H1 (cell line): Measurements from ENCODE around the gene VPS37D. TPM values are rescaled to one million over a fixed set of nuclear protein-coding genes. Genes with fewer than 3 reads are reported as not detected.

Source experiments
- CTCF ChIA-PET: fragments of 300-600 bp; sonication (Branson Sonifier 250); formaldehyde crosslinking; loops from one replicate; lab custom pipeline; 2021; ENCODE audit not compliant: partially characterized antibody; lab: Charles Lee
- POLR2A ChIA-PET: fragments of 300-600 bp; sonication (Branson Sonifier 250); formaldehyde crosslinking; loops from one replicate; lab custom pipeline; 2021; ENCODE audit warnings: inconsistent platforms; ENCODE audit not compliant: partially characterized antibody; lab: Charles Lee
- DNase-seq, 2 experiments: peaks; one replicate each; pipeline versions ENCODE4 v3.0.0 to v3.0.0-alpha.2; 2010 to 2022; ENCODE audit warnings: low spot score in 2 of 2, low read depth in 1 of 2, mixed read lengths in 1 of 2
- FAIRE-seq: peaks from 2 replicates; lab custom pipeline; 2011; peaks lifted over from hg19 to GRCh38; lab: Jason Lieb, UNC
- H2AFZ ChIP-seq: 2 replicates; pipeline ENCODE4 v1.8.1; 2012; ENCODE audit warnings: low read length, inconsistent platforms
- H2AK5ac ChIP-seq: 2 replicates; pipeline ENCODE4 v1.6.1; 2013; ENCODE audit warnings: low read depth, low read length
- H2BK120ac ChIP-seq: replicated peaks from 2 replicates; pipeline ENCODE3; 2013; ENCODE audit warnings: low read depth, low read length, inconsistent platforms
- H2BK12ac ChIP-seq: 2 replicates; pipeline ENCODE4 v1.6.1; 2013; ENCODE audit warnings: low read depth, low read length
- H2BK15ac ChIP-seq: 2 replicates; pipeline ENCODE4 v1.6.1; 2013; ENCODE audit warnings: low read length
- H2BK20ac ChIP-seq: 2 replicates; pipeline ENCODE4 v1.6.1; 2013; ENCODE audit warnings: low read length
- H2BK5ac ChIP-seq: 2 replicates; pipeline ENCODE4 v1.6.1; 2013; ENCODE audit warnings: low read depth, low read length
- H3K14ac ChIP-seq: 2 replicates; pipeline ENCODE4 v1.6.1; 2013; ENCODE audit warnings: inconsistent platforms; ENCODE audit not compliant: insufficient read length
- H3K18ac ChIP-seq: 2 replicates; pipeline ENCODE4 v1.6.1; 2013; ENCODE audit warnings: low read length; ENCODE audit errors: extremely low read depth
- H3K23ac ChIP-seq: 2 replicates; pipeline ENCODE4 v1.6.1; 2013; ENCODE audit warnings: inconsistent platforms; ENCODE audit not compliant: insufficient read length
- H3K23me2 ChIP-seq: 2 replicates; pipeline ENCODE4 v1.6.1; 2013; ENCODE audit warnings: low read depth, low read length
- H3K27ac ChIP-seq: 2 replicates; pipeline ENCODE4 v1.6.1; 2011; ENCODE audit warnings: low read depth, low read length, inconsistent platforms
- H3K27me3 ChIP-seq, 4 experiments: replicated peaks in 1 of 4; 1 replicate in 1 of 4; 2 replicates in 3 of 4; pipeline versions ENCODE4 v1.6.1 to v1.8.1; 2011 to 2013; ENCODE audit warnings: low read length in 3 of 4, mild to moderate bottlenecking in 3 of 4, inconsistent platforms in 2 of 4, mixed read lengths in 2 of 4, moderate library complexity in 1 of 4; ENCODE audit not compliant: control insufficient read depth in 3 of 4, insufficient read depth in 3 of 4; ENCODE audit errors: extremely low read depth in 1 of 4
- H3K36me3 ChIP-seq, 4 experiments: 2 replicates each; pipeline versions ENCODE4 v1.6.1 to v1.8.1; 2011 to 2013; ENCODE audit warnings: mild to moderate bottlenecking in 4 of 4, low read length in 3 of 4, moderate library complexity in 2 of 4, control low read depth in 1 of 4, inconsistent platforms in 1 of 4; ENCODE audit not compliant: insufficient read depth in 4 of 4, control insufficient read depth in 2 of 4
- H3K4ac ChIP-seq: replicated peaks from 2 replicates; pipeline ENCODE3; 2013; ENCODE audit warnings: low read length, low read depth, mixed read lengths, inconsistent platforms; ENCODE audit not compliant: insufficient read length
- H3K4me1 ChIP-seq, 4 experiments: replicated peaks in 1 of 4; 1 replicate in 1 of 4; 2 replicates in 3 of 4; pipeline versions ENCODE4 v1.6.1 to v1.8.1; 2011 to 2013; ENCODE audit warnings: low read length in 3 of 4, inconsistent platforms in 2 of 4, mixed read lengths in 1 of 4; ENCODE audit not compliant: insufficient read depth in 4 of 4, control insufficient read depth in 3 of 4
- H3K4me2 ChIP-seq, 2 experiments: 2 replicates each; pipeline versions ENCODE4 v1.6.1 to v1.8.1; 2011 to 2013; ENCODE audit warnings: low read depth in 2 of 2, low read length in 2 of 2, control low read depth in 1 of 2, inconsistent platforms in 1 of 2, mild to moderate bottlenecking in 1 of 2; ENCODE audit not compliant: insufficient read depth in 1 of 2
- H3K4me3 ChIP-seq, 4 experiments: fragments of 200-600, 300-600 bp in 1 of 4; sonication (generic), shearing (Covaris generic), sonication (Bioruptor Twin) in 1 of 4; 2 replicates each; pipeline versions ENCODE4 v1.5.1 to v1.8.1; 2011 to 2016; ENCODE audit warnings: low read length in 4 of 4, low read depth in 3 of 4, control low read depth in 2 of 4, inconsistent platforms in 2 of 4, mild to moderate bottlenecking in 2 of 4, mixed read lengths in 1 of 4, moderate library complexity in 1 of 4; ENCODE audit not compliant: insufficient read depth in 2 of 4; ENCODE audit errors: extremely low read depth in 1 of 4
- H3K56ac ChIP-seq: replicated peaks from 2 replicates; pipeline ENCODE3; 2013; ENCODE audit warnings: low read depth, mild to moderate bottlenecking, mixed read lengths, low read length, inconsistent platforms; ENCODE audit not compliant: insufficient read length
- H3K79me1 ChIP-seq: 2 replicates; pipeline ENCODE4 v1.6.1; 2013; ENCODE audit warnings: low read depth, low read length, control low read depth
- H3K79me2 ChIP-seq, 2 experiments: 2 replicates each; pipeline versions ENCODE4 v1.6.1 to v1.8.1; 2012 to 2013; ENCODE audit warnings: low read length in 2 of 2, mild to moderate bottlenecking in 2 of 2, inconsistent platforms in 1 of 2; ENCODE audit not compliant: insufficient read depth in 2 of 2, control insufficient read depth in 1 of 2
- H3K9ac ChIP-seq, 4 experiments: replicated peaks in 1 of 4; 1 replicate in 1 of 4; 2 replicates in 3 of 4; pipeline versions ENCODE4 v1.6.1 to v1.8.1; 2011 to 2013; ENCODE audit warnings: low read depth in 3 of 4, low read length in 3 of 4, control low read depth in 2 of 4, mild to moderate bottlenecking in 2 of 4, moderate library complexity in 2 of 4, inconsistent platforms in 1 of 4; ENCODE audit errors: extremely low read depth in 1 of 4
- H3K9me3 ChIP-seq, 2 experiments: 2 replicates each; pipeline versions ENCODE4 v1.6.1 to v1.8.1; 2012 to 2013; ENCODE audit warnings: mild to moderate bottlenecking in 2 of 2, moderate library complexity in 2 of 2, control low read depth in 1 of 2, inconsistent platforms in 1 of 2, low read depth in 1 of 2, low read length in 1 of 2, mixed read lengths in 1 of 2; ENCODE audit not compliant: insufficient read depth in 2 of 2
- H4K20me1 ChIP-seq, 2 experiments: replicated peaks in 1 of 2; 2 replicates each; pipeline versions ENCODE3 to v1.8.1; 2011 to 2013; ENCODE audit warnings: inconsistent platforms in 2 of 2, low read length in 2 of 2, mild to moderate bottlenecking in 1 of 2; ENCODE audit not compliant: insufficient read depth in 2 of 2, control insufficient read depth in 1 of 2
- H4K5ac ChIP-seq: 2 replicates; pipeline ENCODE4 v1.6.1; 2013; ENCODE audit warnings: low read length, low read depth, mixed read lengths, inconsistent platforms; ENCODE audit not compliant: insufficient read length
- H4K8ac ChIP-seq: 2 replicates; pipeline ENCODE4 v1.8.0; 2013; ENCODE audit warnings: mild to moderate bottlenecking, moderate library complexity, low read length, inconsistent platforms; ENCODE audit not compliant: insufficient read depth; ENCODE audit errors: extremely low read depth
- H4K91ac ChIP-seq: replicated peaks from 2 replicates; pipeline ENCODE3; 2013; ENCODE audit warnings: low read length, mixed read lengths, inconsistent platforms; ENCODE audit not compliant: insufficient read length
- ASH2L ChIP-seq: fragments of 200-600, 300-600 bp; sonication (generic); IDR thresholded peaks from one replicate; pipeline ENCODE4 v1.7.1; 2017; ENCODE audit warnings: low read length
- ATF2 ChIP-seq: IDR thresholded peaks from 2 replicates; pipeline ENCODE4 v1.6.1; 2012; ENCODE audit warnings: low read length, inconsistent platforms
- CBX5 ChIP-seq: fragments of 300-800, 300-1000 bp; sonication (generic); IDR thresholded peaks from 2 replicates; pipeline ENCODE4 v1.7.1; 2016; ENCODE audit warnings: antibody characterized with exemption, low read length, low read depth
- FOSL1 ChIP-seq: IDR thresholded peaks from 2 replicates; pipeline ENCODE4 v1.6.1; 2011; ENCODE audit warnings: mild to moderate bottlenecking, low read depth, low read length, moderate library complexity; ENCODE audit not compliant: insufficient read depth
- KDM5A ChIP-seq: fragments of 200-600 bp; IDR thresholded peaks from 2 replicates; pipeline ENCODE4 v1.7.1; 2012; ENCODE audit warnings: mild to moderate bottlenecking, low read length, inconsistent platforms, mixed read lengths
- POLR2A ChIP-seq, 2 experiments: IDR thresholded peaks; 1 replicate in 1 of 2; 2 replicates in 1 of 2; pipeline ENCODE4 v1.6.1; 2011; ENCODE audit warnings: low read depth in 2 of 2, low read length in 2 of 2, mild to moderate bottlenecking in 2 of 2; ENCODE audit errors: control extremely low read depth in 1 of 2
- POLR2AphosphoS5 ChIP-seq: IDR thresholded peaks from 2 replicates; pipeline ENCODE4 v1.6.1; 2011; ENCODE audit warnings: low read depth, low read length
- SUZ12 ChIP-seq: fragments of 200-600 bp; sonication (generic); IDR thresholded peaks from 2 replicates; pipeline ENCODE4 v1.6.1; 2012; ENCODE audit warnings: mild to moderate bottlenecking, inconsistent platforms, low read length, moderate library complexity, mixed read lengths
- ZNF274 ChIP-seq: IDR thresholded peaks from 2 replicates; pipeline ENCODE4 v1.7.0; 2012; ENCODE audit warnings: low read length, borderline replicate concordance; ENCODE audit errors: extremely low read depth
- WGBS, 2 experiments: shearing (Covaris generic) in 1 of 2; methylation state at CpG; one replicate each; pipeline versions ENCODE4 v1.1.6 to v1.1.7; 2013 to 2015; ENCODE audit warnings: low lambda C conversion rate in 2 of 2, mixed read lengths in 2 of 2, inconsistent platforms in 1 of 2, low coverage in 1 of 2, missing lambda C conversion rate in 1 of 2; ENCODE audit not compliant: insufficient replicate concordance in 2 of 2, insufficient coverage in 1 of 2, insufficient read length in 1 of 2; ENCODE audit errors: extremely low coverage in 1 of 2, missing lambda C conversion rate in 1 of 2; 5-methylcytosine and 5-hydroxymethylcytosine counted together
- polyA plus RNA-seq, 7 experiments: library from polyadenylated mRNA; depleted of rRNA in 3 of 7; stranded (reverse) in 5 of 7; unstranded in 2 of 7; fragments of >200 nt in 5 of 7; fragments of 200-250 nt in 2 of 7; gene quantifications; 1 replicate in 5 of 7; 2 replicates in 1 of 7; 4 replicates in 1 of 7; pipeline versions ENCODE4 v1.2.1 to v1.2.3, GENCODE V29; 2011 to 2013; ENCODE audit warnings: missing spikeins in 2 of 7, mixed read lengths in 2 of 7
- total RNA-seq: library from RNA; stranded (reverse); fragmentation: NEBNext Ultra II Directional; extraction: Animal tissue kit (Norgen Biotek cat#: 25700); gene quantifications from 2 replicates; pipeline ENCODE4 v1.2.1, GENCODE V29; 2021
- TF ChIP-seq, protein P1 (sequence below): IDR thresholded peaks from 2 replicates; pipeline ENCODE4 v1.6.1; 2012; ENCODE audit warnings: inconsistent platforms

VPS37D gene
- total and polyA plus RNA-seq, 2 of the 8 experiments (the other 6 are each of a cell fraction or from before 2014, with no cell fraction given): 3.4 to 5.0 TPM

DNA sequence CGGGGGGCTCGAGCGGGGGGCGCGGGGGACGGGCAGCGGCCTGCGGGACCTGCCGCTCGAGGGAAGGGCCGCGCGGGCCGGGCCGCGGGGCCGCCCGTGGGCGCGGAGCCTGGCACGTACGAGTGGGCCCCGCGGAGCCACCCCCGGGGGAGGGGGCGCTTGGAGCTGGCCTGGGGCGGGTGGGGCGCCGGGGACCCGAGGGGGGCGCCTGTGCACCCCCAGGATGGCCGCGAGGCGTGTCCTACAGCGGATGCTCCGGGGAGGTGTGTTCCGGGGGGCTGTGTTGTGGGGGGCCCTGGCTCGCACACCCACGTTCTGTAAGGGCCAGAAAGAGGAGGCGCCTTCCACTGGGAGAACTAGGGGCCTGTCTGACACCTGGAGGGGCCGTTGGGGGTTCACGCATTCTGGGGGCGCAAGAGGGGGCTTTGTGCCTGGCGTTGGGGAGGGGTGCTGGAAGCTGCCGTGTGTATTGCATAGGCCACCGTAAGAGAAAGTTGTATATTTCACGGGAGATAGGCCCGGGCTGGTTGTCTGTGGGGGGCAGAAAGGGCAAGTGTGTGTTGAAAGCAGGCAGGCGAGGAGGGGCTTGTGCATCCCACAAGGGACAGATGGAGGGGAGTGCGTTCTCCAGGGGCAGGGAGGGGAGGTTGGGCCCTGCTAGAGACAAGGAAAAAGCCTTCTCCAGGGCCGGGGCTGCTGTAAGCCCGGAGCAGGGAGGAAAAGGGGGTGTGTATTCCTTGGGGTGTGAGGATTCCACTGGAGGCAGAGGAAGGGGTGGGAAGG lies 663 bp downstream of the VPS37D start:
- peak overlapping the region; percentile 81; the same call in 1 of the 2 replicates for H2BK15ac ChIP-seq
- H3K4me1 ChIP-seq: peaks cover 0 to 20% (median 9%) of the 10 kb centered on the region in 4 experiments; a peak in 6 of 7 replicates
- H3K4me3 ChIP-seq: peak overlapping the region; percentile 37 to 63 (median 46)
- no peak overlapping the region for H2BK20ac ChIP-seq
- no peak overlapping the region for H3K14ac ChIP-seq
- H2BK120ac ChIP-seq: no peak overlapping the region
- H4K5ac ChIP-seq: no peak overlapping the region
- no peak overlapping the region for H3K18ac ChIP-seq
- H2AFZ ChIP-seq: no peak overlapping the region
- H4K91ac ChIP-seq: no peak overlapping the region
- peaks cover 5% of the 10 kb centered on the region; the same call in 1 of the 2 replicates for H3K23me2 ChIP-seq
- no peak overlapping the region for H3K23ac ChIP-seq
- peak overlapping the region; percentile 22 for H4K8ac ChIP-seq
- H3K56ac ChIP-seq: no peak overlapping the region
- DNase-seq (no peak), FAIRE-seq (no peak)
- no peaks in the 10 kb centered on the region for H3K36me3 ChIP-seq
- ChIA-PET POLR2A (interaction anchor here (0.6 to 2.1 kb wide), 3 partner anchors 46 to 70 kb away, joined by 3 to 6 read pairs (median 3); partner anchors contain the start of gene ABHD11), CTCF (interaction anchor here (0.6 to 9.1 kb wide), 18 partner anchors 8 to 141 kb away, joined by 3 to 72 read pairs (median 3); no protein-coding TSS in a partner anchor)
- H2BK5ac ChIP-seq: no peak overlapping the region
- peak overlapping the region in 1 of 4 experiments; percentile 74; a peak in 3 of 7 replicates for H3K9ac ChIP-seq
- H3K9me3 ChIP-seq: no peaks in the 10 kb centered on the region
- H4K20me1 ChIP-seq: no peaks in the 10 kb centered on the region
- no peak overlapping the region for H3K27ac ChIP-seq
- H3K4me2 ChIP-seq: peak overlapping the region; percentile 76 to 87
- H3K79me1 ChIP-seq: 0 out of 2 replicates have a peak, but pooled peaks cover 3% of the 10 kb centered on the region
- H2BK12ac ChIP-seq: peak overlapping the region; percentile 50; the same call in 1 of the 2 replicates
- H2AK5ac ChIP-seq: no peak overlapping the region
- no peaks in the 10 kb centered on the region; a peak in 1 of 7 replicates for H3K27me3 ChIP-seq
- no peaks in the 10 kb centered on the region for H3K79me2 ChIP-seq
- 37% methylated on average over 12 of the region's 52 CpGs; no CpG with 5 or more reads in 1 of the 2 experiments for WGBS, 2 experiments
- H3K4ac ChIP-seq: no peak overlapping the region
- TF ChIP-seq ZNF274 (no peak), SUZ12 (no peak), POLR2AphosphoS5 (no peak), FOSL1 (no peak), ASH2L (no peak), CBX5 (no peak), POLR2A (IDR thresholded peaks at IDR 0.05; ENCODE audit: control extremely low read depth in 1 of 2, low read depth in 2 of 2, low read length in 2 of 2) (no peak), ATF2 (no peak), KDM5A (no peak)
- TF ChIP-seq, protein P1, sequence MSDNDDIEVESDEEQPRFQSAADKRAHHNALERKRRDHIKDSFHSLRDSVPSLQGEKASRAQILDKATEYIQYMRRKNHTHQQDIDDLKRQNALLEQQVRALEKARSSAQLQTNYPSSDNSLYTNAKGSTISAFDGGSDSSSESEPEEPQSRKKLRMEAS: no peak
